H1 (cell line): ENCODE data around the gene THUMPD3. TPM values are rescaled to one million over a fixed set of nuclear protein-coding genes. Genes with fewer than 3 reads are reported as not detected.

Experiments
- CTCF ChIA-PET: fragments of 300-600 bp; sonication (Branson Sonifier 250); formaldehyde crosslinking; loops from one replicate; lab custom pipeline; 2021; ENCODE audit not compliant: partially characterized antibody; lab: Charles Lee
- POLR2A ChIA-PET: fragments of 300-600 bp; sonication (Branson Sonifier 250); formaldehyde crosslinking; loops from one replicate; lab custom pipeline; 2021; ENCODE audit warnings: inconsistent platforms; ENCODE audit not compliant: partially characterized antibody; lab: Charles Lee
- DNase-seq, 2 experiments: peaks; one replicate each; pipeline versions ENCODE4 v3.0.0 to v3.0.0-alpha.2; 2010 to 2022; ENCODE audit warnings: low spot score in 2 of 2, low read depth in 1 of 2, mixed read lengths in 1 of 2
- FAIRE-seq: peaks from 2 replicates; lab custom pipeline; 2011; peaks lifted over from hg19 to GRCh38; lab: Jason Lieb, UNC
- H2AFZ ChIP-seq: 2 replicates; pipeline ENCODE4 v1.8.1; 2012; ENCODE audit warnings: low read length, inconsistent platforms
- H2AK5ac ChIP-seq: 2 replicates; pipeline ENCODE4 v1.6.1; 2013; ENCODE audit warnings: low read depth, low read length
- H2BK120ac ChIP-seq: replicated peaks from 2 replicates; pipeline ENCODE3; 2013; ENCODE audit warnings: low read depth, low read length, inconsistent platforms
- H2BK12ac ChIP-seq: 2 replicates; pipeline ENCODE4 v1.6.1; 2013; ENCODE audit warnings: low read depth, low read length
- H2BK15ac ChIP-seq: 2 replicates; pipeline ENCODE4 v1.6.1; 2013; ENCODE audit warnings: low read length
- H2BK20ac ChIP-seq: 2 replicates; pipeline ENCODE4 v1.6.1; 2013; ENCODE audit warnings: low read length
- H2BK5ac ChIP-seq: 2 replicates; pipeline ENCODE4 v1.6.1; 2013; ENCODE audit warnings: low read depth, low read length
- H3K14ac ChIP-seq: 2 replicates; pipeline ENCODE4 v1.6.1; 2013; ENCODE audit warnings: inconsistent platforms; ENCODE audit not compliant: insufficient read length
- H3K18ac ChIP-seq: 2 replicates; pipeline ENCODE4 v1.6.1; 2013; ENCODE audit warnings: low read length; ENCODE audit errors: extremely low read depth
- H3K23ac ChIP-seq: 2 replicates; pipeline ENCODE4 v1.6.1; 2013; ENCODE audit warnings: inconsistent platforms; ENCODE audit not compliant: insufficient read length
- H3K23me2 ChIP-seq: 2 replicates; pipeline ENCODE4 v1.6.1; 2013; ENCODE audit warnings: low read depth, low read length
- H3K27ac ChIP-seq: 2 replicates; pipeline ENCODE4 v1.6.1; 2011; ENCODE audit warnings: low read depth, low read length, inconsistent platforms
- H3K27me3 ChIP-seq, 4 experiments: replicated peaks in 1 of 4; 1 replicate in 1 of 4; 2 replicates in 3 of 4; pipeline versions ENCODE4 v1.6.1 to v1.8.1; 2011 to 2013; ENCODE audit warnings: low read length in 3 of 4, mild to moderate bottlenecking in 3 of 4, inconsistent platforms in 2 of 4, mixed read lengths in 2 of 4, moderate library complexity in 1 of 4; ENCODE audit not compliant: control insufficient read depth in 3 of 4, insufficient read depth in 3 of 4; ENCODE audit errors: extremely low read depth in 1 of 4
- H3K36me3 ChIP-seq, 4 experiments: 2 replicates each; pipeline versions ENCODE4 v1.6.1 to v1.8.1; 2011 to 2013; ENCODE audit warnings: mild to moderate bottlenecking in 4 of 4, low read length in 3 of 4, moderate library complexity in 2 of 4, control low read depth in 1 of 4, inconsistent platforms in 1 of 4; ENCODE audit not compliant: insufficient read depth in 4 of 4, control insufficient read depth in 2 of 4
- H3K4ac ChIP-seq: replicated peaks from 2 replicates; pipeline ENCODE3; 2013; ENCODE audit warnings: low read length, low read depth, mixed read lengths, inconsistent platforms; ENCODE audit not compliant: insufficient read length
- H3K4me1 ChIP-seq, 4 experiments: replicated peaks in 1 of 4; 1 replicate in 1 of 4; 2 replicates in 3 of 4; pipeline versions ENCODE4 v1.6.1 to v1.8.1; 2011 to 2013; ENCODE audit warnings: low read length in 3 of 4, inconsistent platforms in 2 of 4, mixed read lengths in 1 of 4; ENCODE audit not compliant: insufficient read depth in 4 of 4, control insufficient read depth in 3 of 4
- H3K4me2 ChIP-seq, 2 experiments: 2 replicates each; pipeline versions ENCODE4 v1.6.1 to v1.8.1; 2011 to 2013; ENCODE audit warnings: low read depth in 2 of 2, low read length in 2 of 2, control low read depth in 1 of 2, inconsistent platforms in 1 of 2, mild to moderate bottlenecking in 1 of 2; ENCODE audit not compliant: insufficient read depth in 1 of 2
- H3K4me3 ChIP-seq, 4 experiments: fragments of 200-600, 300-600 bp in 1 of 4; sonication (generic), shearing (Covaris generic), sonication (Bioruptor Twin) in 1 of 4; 2 replicates each; pipeline versions ENCODE4 v1.5.1 to v1.8.1; 2011 to 2016; ENCODE audit warnings: low read length in 4 of 4, low read depth in 3 of 4, control low read depth in 2 of 4, inconsistent platforms in 2 of 4, mild to moderate bottlenecking in 2 of 4, mixed read lengths in 1 of 4, moderate library complexity in 1 of 4; ENCODE audit not compliant: insufficient read depth in 2 of 4; ENCODE audit errors: extremely low read depth in 1 of 4
- H3K56ac ChIP-seq: replicated peaks from 2 replicates; pipeline ENCODE3; 2013; ENCODE audit warnings: low read depth, mild to moderate bottlenecking, mixed read lengths, low read length, inconsistent platforms; ENCODE audit not compliant: insufficient read length
- H3K79me1 ChIP-seq: 2 replicates; pipeline ENCODE4 v1.6.1; 2013; ENCODE audit warnings: low read depth, low read length, control low read depth
- H3K79me2 ChIP-seq, 2 experiments: 2 replicates each; pipeline versions ENCODE4 v1.6.1 to v1.8.1; 2012 to 2013; ENCODE audit warnings: low read length in 2 of 2, mild to moderate bottlenecking in 2 of 2, inconsistent platforms in 1 of 2; ENCODE audit not compliant: insufficient read depth in 2 of 2, control insufficient read depth in 1 of 2
- H3K9ac ChIP-seq, 4 experiments: replicated peaks in 1 of 4; 1 replicate in 1 of 4; 2 replicates in 3 of 4; pipeline versions ENCODE4 v1.6.1 to v1.8.1; 2011 to 2013; ENCODE audit warnings: low read depth in 3 of 4, low read length in 3 of 4, control low read depth in 2 of 4, mild to moderate bottlenecking in 2 of 4, moderate library complexity in 2 of 4, inconsistent platforms in 1 of 4; ENCODE audit errors: extremely low read depth in 1 of 4
- H3K9me3 ChIP-seq, 2 experiments: 2 replicates each; pipeline versions ENCODE4 v1.6.1 to v1.8.1; 2012 to 2013; ENCODE audit warnings: mild to moderate bottlenecking in 2 of 2, moderate library complexity in 2 of 2, control low read depth in 1 of 2, inconsistent platforms in 1 of 2, low read depth in 1 of 2, low read length in 1 of 2, mixed read lengths in 1 of 2; ENCODE audit not compliant: insufficient read depth in 2 of 2
- H4K20me1 ChIP-seq, 2 experiments: replicated peaks in 1 of 2; 2 replicates each; pipeline versions ENCODE3 to v1.8.1; 2011 to 2013; ENCODE audit warnings: inconsistent platforms in 2 of 2, low read length in 2 of 2, mild to moderate bottlenecking in 1 of 2; ENCODE audit not compliant: insufficient read depth in 2 of 2, control insufficient read depth in 1 of 2
- H4K5ac ChIP-seq: 2 replicates; pipeline ENCODE4 v1.6.1; 2013; ENCODE audit warnings: low read length, low read depth, mixed read lengths, inconsistent platforms; ENCODE audit not compliant: insufficient read length
- H4K8ac ChIP-seq: 2 replicates; pipeline ENCODE4 v1.8.0; 2013; ENCODE audit warnings: mild to moderate bottlenecking, moderate library complexity, low read length, inconsistent platforms; ENCODE audit not compliant: insufficient read depth; ENCODE audit errors: extremely low read depth
- H4K91ac ChIP-seq: replicated peaks from 2 replicates; pipeline ENCODE3; 2013; ENCODE audit warnings: low read length, mixed read lengths, inconsistent platforms; ENCODE audit not compliant: insufficient read length
- POLR2A ChIP-seq, 2 experiments: IDR thresholded peaks; 1 replicate in 1 of 2; 2 replicates in 1 of 2; pipeline ENCODE4 v1.6.1; 2011; ENCODE audit warnings: low read depth in 2 of 2, low read length in 2 of 2, mild to moderate bottlenecking in 2 of 2; ENCODE audit errors: control extremely low read depth in 1 of 2
- SIN3A ChIP-seq, 2 experiments: IDR thresholded peaks in 1 of 2; conservative IDR thresholded peaks in 1 of 2; 2 replicates each; pipeline ENCODE4 v1.6.1; 2011 to 2012; ENCODE audit warnings: low read length in 2 of 2, improper control_type of control experiment in 1 of 2, low read depth in 1 of 2, mild to moderate bottlenecking in 1 of 2
- WGBS, 2 experiments: shearing (Covaris generic) in 1 of 2; methylation state at CpG; one replicate each; pipeline versions ENCODE4 v1.1.6 to v1.1.7; 2013 to 2015; ENCODE audit warnings: low lambda C conversion rate in 2 of 2, mixed read lengths in 2 of 2, inconsistent platforms in 1 of 2, low coverage in 1 of 2, missing lambda C conversion rate in 1 of 2; ENCODE audit not compliant: insufficient replicate concordance in 2 of 2, insufficient coverage in 1 of 2, insufficient read length in 1 of 2; ENCODE audit errors: extremely low coverage in 1 of 2, missing lambda C conversion rate in 1 of 2; 5-methylcytosine and 5-hydroxymethylcytosine counted together
- polyA plus RNA-seq, 7 experiments: library from polyadenylated mRNA; depleted of rRNA in 3 of 7; stranded (reverse) in 5 of 7; unstranded in 2 of 7; fragments of >200 nt in 5 of 7; fragments of 200-250 nt in 2 of 7; gene quantifications; 1 replicate in 5 of 7; 2 replicates in 1 of 7; 4 replicates in 1 of 7; pipeline versions ENCODE4 v1.2.1 to v1.2.3, GENCODE V29; 2011 to 2013; ENCODE audit warnings: missing spikeins in 2 of 7, mixed read lengths in 2 of 7
- total RNA-seq: library from RNA; stranded (reverse); fragmentation: NEBNext Ultra II Directional; extraction: Animal tissue kit (Norgen Biotek cat#: 25700); gene quantifications from 2 replicates; pipeline ENCODE4 v1.2.1, GENCODE V29; 2021

Gene THUMPD3
- total and polyA plus RNA-seq, 2 of the 8 experiments (the other 6 are each of a cell fraction or from before 2014, with no cell fraction given): 26.7 to 68.9 TPM

DNA sequence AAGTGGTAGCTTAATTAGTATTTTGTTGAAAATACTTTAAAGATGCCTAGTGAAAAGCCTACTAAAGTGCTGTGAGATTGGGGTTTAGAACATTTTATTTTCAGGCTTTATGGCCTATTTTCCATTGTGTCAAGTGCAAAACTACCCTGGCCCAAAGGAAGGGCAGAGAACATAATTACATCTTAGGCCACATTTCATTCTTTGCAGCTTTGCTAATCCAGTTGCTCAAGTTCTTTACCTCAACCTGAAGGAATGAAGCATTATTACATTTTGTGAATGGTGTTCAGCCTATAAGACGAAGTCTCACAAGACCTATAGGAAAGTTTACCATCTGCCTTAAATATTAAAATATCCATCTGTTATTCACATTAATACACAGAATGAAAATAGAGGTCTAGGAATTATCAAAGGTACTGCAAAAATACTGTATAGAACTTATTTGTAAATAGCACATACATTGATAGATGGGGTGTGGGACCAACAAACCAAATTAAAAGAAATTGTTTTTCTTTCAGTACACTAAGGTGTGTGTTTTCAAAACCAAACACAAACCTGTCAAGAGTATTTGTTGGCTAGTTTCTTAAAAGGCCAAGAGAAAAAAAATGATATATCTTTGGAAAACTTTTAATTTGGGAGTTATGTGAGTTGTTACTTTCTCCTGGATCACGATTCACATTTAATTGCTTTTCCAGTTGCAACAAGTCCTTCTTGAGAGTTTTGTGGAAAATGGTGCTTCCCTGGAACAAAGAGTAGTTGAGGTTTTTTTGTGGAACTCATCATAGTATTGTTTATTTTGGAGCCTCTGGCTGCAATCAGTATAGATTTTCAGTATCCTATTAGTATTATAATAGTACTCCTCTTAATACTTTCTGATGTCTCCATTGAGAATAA, 22.6 kb downstream of the THUMPD3 start:
- Histone ChIP-seq H2BK15ac (no peak overlapping the region), H4K91ac (no peak overlapping the region), H3K27ac (no peak overlapping the region), H3K4me1 (no peaks in the 10 kb centered on the region), H3K23ac (no peak overlapping the region), H2AK5ac (no peak overlapping the region), H3K18ac (no peak overlapping the region), H3K79me1 (no peaks in the 10 kb centered on the region), H3K4me2 (no peak overlapping the region), H3K4me3 (no peak overlapping the region), H4K20me1 (peaks cover under 1 to 3% of the 10 kb centered on the region in 2 experiments), H2BK120ac (no peak overlapping the region), H2AFZ (no peak overlapping the region), H3K23me2 (no peaks in the 10 kb centered on the region), H3K9me3 (no peaks in the 10 kb centered on the region), H4K5ac (no peak overlapping the region), H2BK20ac (no peak overlapping the region), H2BK12ac (no peak overlapping the region), H3K56ac (no peak overlapping the region), H3K79me2 (peaks cover 0 to 20% of the 10 kb centered on the region in 2 experiments; a peak in 2 of 4 replicates), H3K27me3 (no peaks in the 10 kb centered on the region), H4K8ac (no peak overlapping the region), H3K9ac (no peak overlapping the region), H2BK5ac (no peak overlapping the region), H3K4ac (no peak overlapping the region), H3K14ac (no peak overlapping the region), H3K36me3 (peaks cover 10 to 87% (median 58%) of the 10 kb centered on the region in 4 experiments; a peak in 7 of 8 replicates)
- DNase-seq (no peak), FAIRE-seq (no peak)
- TF ChIP-seq POLR2A (IDR thresholded peaks at IDR 0.05; ENCODE audit: control extremely low read depth in 1 of 2, low read depth in 2 of 2, low read length in 2 of 2) (peak in 1 of 2 experiments; percentile 39; a peak in 1 of 3 replicates), SIN3A (conservative IDR thresholded peaks at IDR 0.05 in 1 of 2, IDR thresholded peaks at IDR 0.05 in 1 of 2; ENCODE audit: low read depth in 1 of 2, low read length in 2 of 2) (no peak)
- WGBS, 2 experiments: 87% methylated on average over 2 of the region's 2 CpGs; no CpG with 5 or more reads in 1 of the 2 experiments
- ChIA-PET CTCF (interaction anchor here (0.6 to 1.2 kb wide), 6 partner anchors 11 to 33 kb away, joined by 3 to 7 read pairs (median 4); no protein-coding TSS in a partner anchor), POLR2A (interaction anchor here (0.7 to 4.8 kb wide), 15 partner anchors 9 to 95 kb away, joined by 3 to 152 read pairs (median 5); partner anchors contain the start of genes SETD5 and THUMPD3)
